HCT116 (cell line): ENCODE data around the gene PGS1. TPM values are rescaled to one million over a fixed set of nuclear protein-coding genes. Genes with fewer than 3 reads are reported as not detected.

Experiments used
- ATAC-seq: fragments of 200-7000 bp; cut with Tn5 transposase; 2 replicates; pipeline ENCODE4 v1.9.1; 2020; ENCODE audit warnings: mild to moderate bottlenecking, moderate library complexity
- Bru-seq: library from RNA; stranded (reverse); fragments of 400-500 nt; gene quantifications from one replicate; lab custom pipeline; 2021; lab: Mats Ljungman, UMichigan
- BruChase-seq, 2 experiments: library from RNA; stranded (reverse); fragments of 400-500 nt; gene quantifications; one replicate each; lab custom pipeline; 2021; lab: Mats Ljungman, UMichigan
- BruUV-seq: library from RNA; stranded (reverse); fragments of 400-500 nt; replicated peaks from 2 replicates; lab custom pipeline; 2021; lab: Mats Ljungman, UMichigan
- CTCF ChIA-PET: fragments of 300-600 bp; sonication (Branson Sonifier 250); formaldehyde crosslinking; loops from one replicate; lab custom pipeline; 2021; ENCODE audit warnings: antibody characterized with exemption; lab: Charles Lee
- POLR2A ChIA-PET: fragments of 300-600, 350-600 bp; sonication (Branson Sonifier 250); formaldehyde crosslinking; loops from one replicate; lab custom pipeline; 2021; ENCODE audit warnings: antibody characterized with exemption; lab: Charles Lee
- RAD21 ChIA-PET, 2 experiments: fragments of 300-600 bp; sonication (Branson Sonifier 250); formaldehyde crosslinking; loops; one replicate each; lab custom pipeline; 2023; ENCODE audit warnings: low total read pairs in 2 of 2; ENCODE audit not compliant: uncharacterized antibody in 2 of 2, unreplicated experiment in 2 of 2, low non-redundant PET in 1 of 2; lab: Charles Lee
- DNase-seq: peaks from one replicate; pipeline ENCODE4 v3.0.0-alpha.2; 2010; ENCODE audit warnings: low read depth, low spot score
- H2AFZ ChIP-seq: fragments of 200-600 bp; shearing (Covaris generic), sonication (generic); 2 replicates; pipeline ENCODE4 v1.6.1; 2017; ENCODE audit warnings: low read depth, mixed run types, mixed read lengths, antibody characterized with exemption, low read length; ENCODE audit not compliant: poor library complexity, severe bottlenecking
- H3K27ac ChIP-seq: 2 replicates; pipeline ENCODE4 v1.5.1; 2012; ENCODE audit warnings: low read depth, low read length
- H3K27me3 ChIP-seq: fragments of 200-600 bp; sonication (generic); 2 replicates; pipeline ENCODE4 v1.6.1; 2016; ENCODE audit warnings: mixed run types, low read length, mixed read lengths; ENCODE audit not compliant: insufficient read depth
- H3K36me3 ChIP-seq, 2 experiments: fragments of 200-500 bp in 1 of 2; fragments of 200-600 bp in 1 of 2; sonication (Bioruptor generic) in 1 of 2; sonication (generic) in 1 of 2; 2 replicates each; pipeline versions ENCODE4 v1.5.1 to v1.6.1; 2014 to 2016; ENCODE audit warnings: low read length in 2 of 2, inconsistent platforms in 1 of 2, mixed read lengths in 1 of 2, mixed run types in 1 of 2; ENCODE audit not compliant: insufficient read depth in 2 of 2, control insufficient read depth in 1 of 2
- H3K4me1 ChIP-seq, 2 experiments: fragments of 200-600 bp in 1 of 2; sonication (generic) in 1 of 2; 2 replicates each; pipeline versions ENCODE4 v1.5.1 to v1.6.1; 2012 to 2017; ENCODE audit warnings: low read length in 2 of 2, inconsistent platforms in 1 of 2, mild to moderate bottlenecking in 1 of 2, mixed read lengths in 1 of 2, mixed run types in 1 of 2, moderate library complexity in 1 of 2; ENCODE audit not compliant: insufficient read depth in 2 of 2, control insufficient read depth in 1 of 2
- H3K4me2 ChIP-seq: fragments of 200-600 bp; sonication (generic); 2 replicates; pipeline ENCODE4 v1.6.1; 2017; ENCODE audit warnings: mixed run types, low read length, mixed read lengths
- H3K4me3 ChIP-seq, 2 experiments: fragments of 200-600 bp in 1 of 2; sonication (generic) in 1 of 2; replicated peaks in 1 of 2; 2 replicates each; pipeline ENCODE4 v1.5.1; 2011 to 2016; ENCODE audit warnings: low read length in 2 of 2, control low read depth in 1 of 2, low read depth in 1 of 2, mild to moderate bottlenecking in 1 of 2, mixed read lengths in 1 of 2, mixed run types in 1 of 2
- H3K79me2 ChIP-seq: fragments of 200-600 bp; sonication (generic); 2 replicates; pipeline ENCODE4 v1.6.1; 2017; ENCODE audit warnings: mild to moderate bottlenecking, mixed run types, low read length, moderate library complexity, mixed read lengths; ENCODE audit not compliant: insufficient read depth
- H3K9ac ChIP-seq: fragments of 200-600 bp; sonication (generic); 2 replicates; pipeline ENCODE4 v1.6.1; 2016; ENCODE audit warnings: low read length, mixed read lengths
- H3K9me2 ChIP-seq: fragments of 200-600 bp; sonication (generic), shearing (Covaris generic); 2 replicates; pipeline ENCODE4 v1.6.1; 2017; ENCODE audit warnings: mixed run types, mild to moderate bottlenecking, moderate library complexity; ENCODE audit not compliant: insufficient read depth
- H3K9me3 ChIP-seq, 2 experiments: fragments of 200-500 bp in 1 of 2; fragments of 200-600 bp in 1 of 2; sonication (Bioruptor generic) in 1 of 2; sonication (generic) in 1 of 2; 2 replicates each; pipeline ENCODE4 v1.6.1; 2014 to 2017; ENCODE audit warnings: low read length in 2 of 2, mixed read lengths in 2 of 2, inconsistent platforms in 1 of 2, low read depth in 1 of 2, mild to moderate bottlenecking in 1 of 2, mixed run types in 1 of 2, moderate library complexity in 1 of 2; ENCODE audit not compliant: control insufficient read depth in 1 of 2, insufficient read depth in 1 of 2
- H4K20me1 ChIP-seq: fragments of 200-600 bp; sonication (generic), shearing (Covaris generic); 2 replicates; pipeline ENCODE4 v1.6.1; 2017; ENCODE audit warnings: mixed run types, mild to moderate bottlenecking, moderate library complexity; ENCODE audit not compliant: insufficient read depth
- CEBPB ChIP-seq: IDR thresholded peaks from 2 replicates; pipeline ENCODE4 v1.6.1; 2012; ENCODE audit warnings: low read depth
- ELF1 ChIP-seq: IDR thresholded peaks from 2 replicates; pipeline ENCODE4 v1.6.1; 2012; ENCODE audit warnings: low read depth, borderline replicate concordance
- EZH2 ChIP-seq: fragments of 200-600 bp; sonication (generic); IDR thresholded peaks from 2 replicates; pipeline ENCODE4 v1.6.1; 2017; ENCODE audit warnings: antibody characterized with exemption, mixed run types
- EZH2phosphoT487 ChIP-seq: fragments of 200-600 bp; IDR thresholded peaks from 2 replicates; pipeline ENCODE4 v1.6.1; 2018; ENCODE audit warnings: antibody characterized with exemption, borderline replicate concordance
- FOSL1 ChIP-seq: IDR thresholded peaks from 2 replicates; pipeline ENCODE4 v1.6.1; 2012; ENCODE audit warnings: low read depth
- JUND ChIP-seq: IDR thresholded peaks from 2 replicates; pipeline ENCODE4 v1.6.1; 2012
- POLR2A ChIP-seq: IDR thresholded peaks from 2 replicates; pipeline ENCODE4 v1.7.0; 2011; ENCODE audit warnings: borderline replicate concordance; ENCODE audit not compliant: insufficient read depth, insufficient read length; ENCODE audit errors: extremely low read depth
- POLR2AphosphoS5 ChIP-seq: IDR thresholded peaks from 2 replicates; pipeline ENCODE4 v1.6.1; 2011; ENCODE audit warnings: mild to moderate bottlenecking, low read depth, low read length, moderate library complexity
- SIN3A ChIP-seq: IDR thresholded peaks from 2 replicates; pipeline ENCODE4 v1.6.1; 2012; ENCODE audit warnings: low read depth
- SP1 ChIP-seq: IDR thresholded peaks from 2 replicates; pipeline ENCODE4 v1.6.1; 2012; ENCODE audit warnings: low read depth
- TCF7L2 ChIP-seq: IDR thresholded peaks from 2 replicates; pipeline ENCODE4 v1.7.0; 2011; ENCODE audit warnings: borderline replicate concordance, inconsistent platforms; ENCODE audit not compliant: insufficient read depth, insufficient read length; ENCODE audit errors: extremely low read depth
- ZFX ChIP-seq: fragments of 450-650 bp; IDR thresholded peaks from 2 replicates; pipeline ENCODE4 v1.6.1; 2017
- intact Hi-C: fragments of 100-400 bp; cut with micrococcal nuclease; formaldehyde crosslinking; loops from 2 replicates; pipeline ENCODE4 v1.10.0; 2022
- long read RNA-seq: library from polyadenylated mRNA; unstranded; transcript quantifications from one replicate; pipeline ENCODE4 v2.0.0, GENCODE V29; 2021; ENCODE audit not compliant: unreplicated experiment
- polyA plus RNA-seq: library from polyadenylated mRNA; unstranded; fragments of >200 nt; gene quantifications from 2 replicates; pipeline ENCODE4 v1.2.1, GENCODE V29; 2012; ENCODE audit warnings: missing spikeins
- total RNA-seq: library from RNA; stranded (reverse); gene quantifications from one replicate; pipeline ENCODE4 v1.2.1, GENCODE V29; 2021; ENCODE audit not compliant: unreplicated experiment
- TF ChIP-seq, protein P1 (sequence below): IDR thresholded peaks from 2 replicates; pipeline ENCODE4 v1.6.1; 2012; ENCODE audit warnings: low read depth
- TF ChIP-seq, protein P2 (sequence below): IDR thresholded peaks from 2 replicates; pipeline ENCODE4 v1.6.1; 2011; ENCODE audit warnings: mild to moderate bottlenecking, low read length, moderate library complexity; ENCODE audit not compliant: insufficient replicate concordance; ENCODE audit errors: extremely low read depth
- TF ChIP-seq, protein P3 (sequence below): IDR thresholded peaks from 2 replicates; pipeline ENCODE4 v1.6.1; 2012
- TF ChIP-seq, protein P4 (sequence below): IDR thresholded peaks from 2 replicates; pipeline ENCODE4 v1.6.1; 2012

The PGS1 gene, protein sequence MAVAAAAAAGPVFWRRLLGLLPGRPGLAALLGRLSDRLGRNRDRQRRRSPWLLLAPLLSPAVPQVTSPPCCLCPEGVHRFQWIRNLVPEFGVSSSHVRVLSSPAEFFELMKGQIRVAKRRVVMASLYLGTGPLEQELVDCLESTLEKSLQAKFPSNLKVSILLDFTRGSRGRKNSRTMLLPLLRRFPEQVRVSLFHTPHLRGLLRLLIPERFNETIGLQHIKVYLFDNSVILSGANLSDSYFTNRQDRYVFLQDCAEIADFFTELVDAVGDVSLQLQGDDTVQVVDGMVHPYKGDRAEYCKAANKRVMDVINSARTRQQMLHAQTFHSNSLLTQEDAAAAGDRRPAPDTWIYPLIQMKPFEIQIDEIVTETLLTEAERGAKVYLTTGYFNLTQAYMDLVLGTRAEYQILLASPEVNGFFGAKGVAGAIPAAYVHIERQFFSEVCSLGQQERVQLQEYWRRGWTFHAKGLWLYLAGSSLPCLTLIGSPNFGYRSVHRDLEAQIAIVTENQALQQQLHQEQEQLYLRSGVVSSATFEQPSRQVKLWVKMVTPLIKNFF
- 44.4 TPM for total RNA-seq
- polyA plus RNA-seq: 27.4 and 29.1 TPM in 2 replicates
- percentile 83 among the genes with signal in this experiment for Bru-seq, nascent RNA
- BruChase-seq, experiment 1, labeled RNA remaining after a 6-hour chase: percentile 78 among the genes with signal in this experiment
- percentile 82 among the genes with signal in this experiment for BruChase-seq, experiment 2, labeled RNA remaining after a 2-hour chase
- long read RNA-seq, transcript PGS1-201 (10 exons, 2,201 nt): major isoform, 52 of 117 reads
- long read RNA-seq, partial matches to known transcripts: 2 of 117 reads
- long read RNA-seq, other reads (novel, unspliced or antisense): 59 of 117 reads

DNA sequence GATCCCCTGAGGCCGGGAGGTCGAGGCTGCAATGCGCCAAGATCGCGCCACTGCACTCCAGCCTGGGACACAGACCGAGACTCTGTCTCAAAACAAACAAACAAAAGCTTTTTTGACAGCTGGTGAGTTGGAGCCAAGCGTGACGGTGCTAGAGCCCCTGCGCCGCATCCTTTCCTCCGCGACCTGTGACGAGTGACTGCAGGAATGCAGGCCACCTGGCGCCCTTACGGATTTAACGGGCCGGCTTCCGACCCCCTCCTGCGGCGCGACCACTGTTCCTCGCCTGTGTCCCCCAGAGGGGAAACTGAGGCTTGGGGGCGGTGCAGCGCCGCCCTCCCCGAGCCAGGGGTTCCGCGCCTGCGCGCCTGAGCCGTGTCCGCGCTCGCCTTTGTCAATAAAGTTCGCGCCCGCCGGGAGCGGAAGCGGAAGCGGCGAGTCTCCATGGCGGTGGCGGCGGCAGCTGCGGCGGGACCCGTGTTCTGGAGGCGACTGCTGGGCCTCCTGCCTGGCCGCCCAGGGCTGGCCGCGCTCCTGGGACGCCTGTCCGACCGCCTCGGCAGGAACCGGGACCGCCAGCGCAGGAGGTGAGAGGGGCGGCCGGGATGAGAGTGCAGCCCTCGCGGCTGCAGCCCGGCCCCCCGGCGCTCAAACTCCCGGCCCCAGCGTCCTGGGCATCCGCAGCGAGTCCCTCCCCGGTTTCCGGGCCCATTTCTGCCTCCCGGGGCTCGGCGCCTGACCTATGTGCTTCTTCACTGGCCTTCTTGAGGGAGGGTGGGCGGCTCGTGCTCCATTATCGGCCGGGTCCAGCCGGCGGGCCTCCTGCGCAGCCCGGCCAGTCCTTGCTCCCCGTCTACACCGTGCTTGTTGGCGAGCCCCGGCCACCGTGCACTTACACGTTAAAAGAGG is at the start of gene PGS1:
Gene PGS1, plus strand, starts transcription at position 425 of the 906 bp plus-strand sequence. Its CDS starts 17 bp downstream, at position 442.
- peak; percentile 49 for DNase-seq
- H3K4me1 ChIP-seq: peaks cover 16 to 36% of the 10 kb centered on the region in 2 experiments
- intact Hi-C loops: loop anchor here (1.0 kb wide), 1 partner anchor 18 kb away; the partner anchor contains the start of gene SOCS3
- POLR2A ChIA-PET: interaction anchor here (1.7 kb wide), 1 partner anchor 18 kb away, joined by 3 read pairs; no protein-coding TSS in a partner anchor
- H3K4me3 ChIP-seq: peak within 1 kb of the TSS; percentile 62 to 86
- RAD21 ChIA-PET: no interaction called here
- H3K27ac ChIP-seq: peak within 1 kb of the TSS; percentile 63
- H4K20me1 ChIP-seq: peaks cover 13% of the 10 kb centered on the region; the same call in 1 of the 2 replicates
- H2AFZ ChIP-seq: peak within 1 kb of the TSS; percentile 64
- peaks cover 0 to 5% of the 10 kb centered on the region in 2 experiments; a peak in 2 of 4 replicates for H3K36me3 ChIP-seq
- H3K9me3 ChIP-seq: no peaks in the 10 kb centered on the region
- H3K4me2 ChIP-seq: peak within 1 kb of the TSS; percentile 77
- no TSS peak for BruUV-seq
- peaks cover 49% of the 10 kb centered on the region for H3K79me2 ChIP-seq
- H3K27me3 ChIP-seq: no peaks in the 10 kb centered on the region
- no peaks in the 10 kb centered on the region for H3K9me2 ChIP-seq
- ATAC-seq: peak; percentile 87
- CTCF ChIA-PET: interaction anchor here (1.8 kb wide), 1 partner anchor 17 kb away, joined by 11 read pairs; no protein-coding TSS in a partner anchor
- H3K9ac ChIP-seq: peak within 1 kb of the TSS; percentile 85
- TF ChIP-seq EZH2phosphoT487 (no peak), ZFX (peak; percentile 97), SIN3A (peak; percentile 95), CEBPB (no peak), TCF7L2 (peak; percentile 42), EZH2 (no peak), FOSL1 (no peak), JUND (no peak), POLR2AphosphoS5 (peak; percentile 94), SP1 (peak; percentile 45; the same call in 1 of the 2 replicates), POLR2A (peak; percentile 57), ELF1 (peak; percentile 96)
- TF ChIP-seq, protein P1, sequence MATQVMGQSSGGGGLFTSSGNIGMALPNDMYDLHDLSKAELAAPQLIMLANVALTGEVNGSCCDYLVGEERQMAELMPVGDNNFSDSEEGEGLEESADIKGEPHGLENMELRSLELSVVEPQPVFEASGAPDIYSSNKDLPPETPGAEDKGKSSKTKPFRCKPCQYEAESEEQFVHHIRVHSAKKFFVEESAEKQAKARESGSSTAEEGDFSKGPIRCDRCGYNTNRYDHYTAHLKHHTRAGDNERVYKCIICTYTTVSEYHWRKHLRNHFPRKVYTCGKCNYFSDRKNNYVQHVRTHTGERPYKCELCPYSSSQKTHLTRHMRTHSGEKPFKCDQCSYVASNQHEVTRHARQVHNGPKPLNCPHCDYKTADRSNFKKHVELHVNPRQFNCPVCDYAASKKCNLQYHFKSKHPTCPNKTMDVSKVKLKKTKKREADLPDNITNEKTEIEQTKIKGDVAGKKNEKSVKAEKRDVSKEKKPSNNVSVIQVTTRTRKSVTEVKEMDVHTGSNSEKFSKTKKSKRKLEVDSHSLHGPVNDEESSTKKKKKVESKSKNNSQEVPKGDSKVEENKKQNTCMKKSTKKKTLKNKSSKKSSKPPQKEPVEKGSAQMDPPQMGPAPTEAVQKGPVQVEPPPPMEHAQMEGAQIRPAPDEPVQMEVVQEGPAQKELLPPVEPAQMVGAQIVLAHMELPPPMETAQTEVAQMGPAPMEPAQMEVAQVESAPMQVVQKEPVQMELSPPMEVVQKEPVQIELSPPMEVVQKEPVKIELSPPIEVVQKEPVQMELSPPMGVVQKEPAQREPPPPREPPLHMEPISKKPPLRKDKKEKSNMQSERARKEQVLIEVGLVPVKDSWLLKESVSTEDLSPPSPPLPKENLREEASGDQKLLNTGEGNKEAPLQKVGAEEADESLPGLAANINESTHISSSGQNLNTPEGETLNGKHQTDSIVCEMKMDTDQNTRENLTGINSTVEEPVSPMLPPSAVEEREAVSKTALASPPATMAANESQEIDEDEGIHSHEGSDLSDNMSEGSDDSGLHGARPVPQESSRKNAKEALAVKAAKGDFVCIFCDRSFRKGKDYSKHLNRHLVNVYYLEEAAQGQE: no peak
- TF ChIP-seq, protein P2, sequence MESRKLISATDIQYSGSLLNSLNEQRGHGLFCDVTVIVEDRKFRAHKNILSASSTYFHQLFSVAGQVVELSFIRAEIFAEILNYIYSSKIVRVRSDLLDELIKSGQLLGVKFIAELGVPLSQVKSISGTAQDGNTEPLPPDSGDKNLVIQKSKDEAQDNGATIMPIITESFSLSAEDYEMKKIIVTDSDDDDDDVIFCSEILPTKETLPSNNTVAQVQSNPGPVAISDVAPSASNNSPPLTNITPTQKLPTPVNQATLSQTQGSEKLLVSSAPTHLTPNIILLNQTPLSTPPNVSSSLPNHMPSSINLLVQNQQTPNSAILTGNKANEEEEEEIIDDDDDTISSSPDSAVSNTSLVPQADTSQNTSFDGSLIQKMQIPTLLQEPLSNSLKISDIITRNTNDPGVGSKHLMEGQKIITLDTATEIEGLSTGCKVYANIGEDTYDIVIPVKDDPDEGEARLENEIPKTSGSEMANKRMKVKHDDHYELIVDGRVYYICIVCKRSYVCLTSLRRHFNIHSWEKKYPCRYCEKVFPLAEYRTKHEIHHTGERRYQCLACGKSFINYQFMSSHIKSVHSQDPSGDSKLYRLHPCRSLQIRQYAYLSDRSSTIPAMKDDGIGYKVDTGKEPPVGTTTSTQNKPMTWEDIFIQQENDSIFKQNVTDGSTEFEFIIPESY: peak; percentile 49
- TF ChIP-seq, protein P3, sequence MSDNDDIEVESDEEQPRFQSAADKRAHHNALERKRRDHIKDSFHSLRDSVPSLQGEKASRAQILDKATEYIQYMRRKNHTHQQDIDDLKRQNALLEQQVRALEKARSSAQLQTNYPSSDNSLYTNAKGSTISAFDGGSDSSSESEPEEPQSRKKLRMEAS: peak; percentile 73
- TF ChIP-seq, protein P4, sequence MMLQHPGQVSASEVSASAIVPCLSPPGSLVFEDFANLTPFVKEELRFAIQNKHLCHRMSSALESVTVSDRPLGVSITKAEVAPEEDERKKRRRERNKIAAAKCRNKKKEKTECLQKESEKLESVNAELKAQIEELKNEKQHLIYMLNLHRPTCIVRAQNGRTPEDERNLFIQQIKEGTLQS: no peak
